Measurements from ENCODE around the gene FSIP1.

The FSIP1 gene

DNA sequence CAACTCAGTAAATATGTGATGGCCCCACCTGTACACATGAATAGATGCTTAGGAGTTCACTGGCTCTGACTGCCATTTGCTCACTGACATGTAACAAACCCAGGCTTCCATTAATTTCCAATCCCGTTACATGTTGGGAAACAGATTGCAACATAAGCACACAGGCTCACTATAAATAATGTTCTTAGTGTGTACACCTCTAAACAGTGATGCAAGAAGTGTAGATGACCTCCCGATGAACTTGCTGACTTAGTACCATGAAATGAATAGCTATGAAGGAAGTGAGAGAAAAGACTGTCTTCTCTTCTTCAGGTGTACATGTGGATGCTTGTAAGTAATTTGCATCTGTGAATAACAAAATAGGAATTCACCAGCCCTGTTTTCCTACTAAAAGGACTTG lies 21.4 kb upstream of the FSIP1 start:
- Histone ChIP-seq H4K8ac (ENCODE audit: low read length) (no peak overlapping the region), H2AFZ (ENCODE audit: low read depth, low read length) (no peak overlapping the region), H3K4ac (ENCODE audit: low read depth in 1 of 2, low read length in 2 of 2) (no peak overlapping the region), H3K4me2 (ENCODE audit: low read length, poor library complexity, severe bottlenecking) (no peak overlapping the region), H3K4me3 (ENCODE audit: insufficient read depth in 1 of 2, low read depth in 1 of 2, low read length in 2 of 2) (no peak overlapping the region), H3K79me1 (replicated peaks; ENCODE audit: low read length, poor library complexity, severe bottlenecking) (peaks cover 26% of the 10 kb centered on the region), H3K36me3 (ENCODE audit: control insufficient read depth in 1 of 2, insufficient read depth in 2 of 2, low read depth in 1 of 2, low read length in 2 of 2) (peaks cover 24 to 56% of the 10 kb centered on the region in 2 experiments), H2BK12ac (ENCODE audit: low read length in 2 of 2) (no peak overlapping the region), H3K9ac (ENCODE audit: low read length) (no peak overlapping the region), H3K23ac (ENCODE audit: low read length in 2 of 2) (no peak overlapping the region), H2AK5ac (ENCODE audit: low read length, severe bottlenecking) (no peak overlapping the region), H3K4me1 (ENCODE audit: control insufficient read depth, insufficient read depth, low read depth, low read length) (peaks cover 1% of the 10 kb centered on the region), H4K91ac (ENCODE audit: low read length) (no peak overlapping the region), H3K18ac (ENCODE audit: low read depth in 1 of 2, low read length in 2 of 2) (no peak overlapping the region), H3K14ac (ENCODE audit: low read length in 2 of 2) (no peak overlapping the region), H2BK120ac (ENCODE audit: low read depth, low read length) (no peak overlapping the region), H2BK5ac (ENCODE audit: low read depth, low read length, poor library complexity, severe bottlenecking) (no peak overlapping the region), H3K27me3 (ENCODE audit: control insufficient read depth in 1 of 2, insufficient read depth in 1 of 2, low read length in 2 of 2) (no peaks in the 10 kb centered on the region), H3K27ac (ENCODE audit: low read length, poor library complexity, severe bottlenecking) (no peak overlapping the region), H3K9me3 (ENCODE audit: control insufficient read depth, low read length) (no peaks in the 10 kb centered on the region), H2BK15ac (ENCODE audit: low read depth, poor library complexity, severe bottlenecking) (no peak overlapping the region)
- 92% methylated on average over 2 of the region's 2 CpGs for WGBS
- DNase-seq, result peak; percentile 54

DNA sequence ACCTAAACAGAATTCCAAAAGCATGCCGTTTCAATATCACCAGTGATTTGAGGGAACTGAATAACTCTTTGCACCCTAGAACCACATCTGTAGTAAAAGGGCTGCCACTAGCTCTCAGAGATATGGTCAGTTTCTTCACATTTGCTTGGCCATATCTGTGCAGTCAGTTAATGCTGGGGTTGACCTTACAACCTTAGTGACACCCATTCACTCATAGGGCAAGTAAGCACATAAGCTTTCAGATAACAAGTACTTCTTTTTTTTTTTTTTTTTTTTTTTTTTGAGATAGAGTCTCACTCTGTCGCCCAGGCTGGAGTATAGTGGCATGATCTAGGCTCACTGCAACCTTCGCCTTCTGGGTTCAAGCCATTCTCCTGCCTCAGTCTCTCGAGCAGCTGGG lies 20.4 kb upstream of the FSIP1 start:
- peaks cover 22% of the 10 kb centered on the region for H3K79me1 ChIP-seq (replicated peaks; ENCODE audit: low read length, poor library complexity, severe bottlenecking)
- peaks cover 1% of the 10 kb centered on the region for H3K4me1 ChIP-seq (ENCODE audit: control insufficient read depth, insufficient read depth, low read depth, low read length)
- no peak overlapping the region for H3K4ac ChIP-seq (ENCODE audit: low read depth in 1 of 2, low read length in 2 of 2)
- H3K9ac ChIP-seq (ENCODE audit: low read length), result no peak overlapping the region
- no peaks in the 10 kb centered on the region for H3K9me3 ChIP-seq (ENCODE audit: control insufficient read depth, low read length)
- H2AK5ac ChIP-seq (ENCODE audit: low read length, severe bottlenecking), result no peak overlapping the region
- H3K27ac ChIP-seq (ENCODE audit: low read length, poor library complexity, severe bottlenecking), result no peak overlapping the region
- 94% methylated on average over 4 of the region's 4 CpGs for WGBS
- no peak for DNase-seq
- peaks cover 30 to 64% of the 10 kb centered on the region in 2 experiments for H3K36me3 ChIP-seq (ENCODE audit: control insufficient read depth in 1 of 2, insufficient read depth in 2 of 2, low read depth in 1 of 2, low read length in 2 of 2)
- no peak overlapping the region for H2BK15ac ChIP-seq (ENCODE audit: low read depth, poor library complexity, severe bottlenecking)
- H2BK5ac ChIP-seq (ENCODE audit: low read depth, low read length, poor library complexity, severe bottlenecking), result no peak overlapping the region
- no peak overlapping the region for H2AFZ ChIP-seq (ENCODE audit: low read depth, low read length)
- H3K4me3 ChIP-seq (ENCODE audit: insufficient read depth in 1 of 2, low read depth in 1 of 2, low read length in 2 of 2), result no peak overlapping the region
- H3K27me3 ChIP-seq (ENCODE audit: control insufficient read depth in 1 of 2, insufficient read depth in 1 of 2, low read length in 2 of 2), result no peaks in the 10 kb centered on the region
- H4K8ac ChIP-seq (ENCODE audit: low read length), result no peak overlapping the region
- H3K14ac ChIP-seq (ENCODE audit: low read length in 2 of 2), result no peak overlapping the region
- H2BK120ac ChIP-seq (ENCODE audit: low read depth, low read length), result no peak overlapping the region
- H4K91ac ChIP-seq (ENCODE audit: low read length), result no peak overlapping the region
- H3K4me2 ChIP-seq (ENCODE audit: low read length, poor library complexity, severe bottlenecking), result no peak overlapping the region
- no peak overlapping the region for H3K23ac ChIP-seq (ENCODE audit: low read length in 2 of 2)
- H3K18ac ChIP-seq (ENCODE audit: low read depth in 1 of 2, low read length in 2 of 2), result no peak overlapping the region
- H2BK12ac ChIP-seq (ENCODE audit: low read length in 2 of 2), result no peak overlapping the region

- Histone ChIP-seq H3K27me3 (ENCODE audit: control insufficient read depth in 1 of 2, insufficient read depth in 1 of 2, low read length in 2 of 2) (no peaks in the 10 kb centered on the region), H2AK5ac (ENCODE audit: low read length, severe bottlenecking) (no peak overlapping the region), H2BK12ac (ENCODE audit: low read length in 2 of 2) (no peak overlapping the region), H3K4me3 (ENCODE audit: insufficient read depth in 1 of 2, low read depth in 1 of 2, low read length in 2 of 2) (no peak overlapping the region), H3K79me1 (replicated peaks; ENCODE audit: low read length, poor library complexity, severe bottlenecking) (peaks cover 15% of the 10 kb centered on the region), H2AFZ (ENCODE audit: low read depth, low read length) (no peak overlapping the region), H3K23ac (ENCODE audit: low read length in 2 of 2) (no peak overlapping the region), H3K4ac (ENCODE audit: low read depth in 1 of 2, low read length in 2 of 2) (no peak overlapping the region), H3K27ac (ENCODE audit: low read length, poor library complexity, severe bottlenecking) (no peak overlapping the region), H2BK15ac (ENCODE audit: low read depth, poor library complexity, severe bottlenecking) (no peak overlapping the region), H3K4me2 (ENCODE audit: low read length, poor library complexity, severe bottlenecking) (no peak overlapping the region), H3K14ac (ENCODE audit: low read length in 2 of 2) (no peak overlapping the region), H2BK5ac (ENCODE audit: low read depth, low read length, poor library complexity, severe bottlenecking) (no peak overlapping the region), H3K18ac (ENCODE audit: low read depth in 1 of 2, low read length in 2 of 2) (no peak overlapping the region), H3K4me1 (ENCODE audit: control insufficient read depth, insufficient read depth, low read depth, low read length) (peaks cover 1% of the 10 kb centered on the region), H4K8ac (ENCODE audit: low read length) (no peak overlapping the region), H3K9ac (ENCODE audit: low read length) (no peak overlapping the region), H3K9me3 (ENCODE audit: control insufficient read depth, low read length) (no peaks in the 10 kb centered on the region), H3K36me3 (ENCODE audit: control insufficient read depth in 1 of 2, insufficient read depth in 2 of 2, low read depth in 1 of 2, low read length in 2 of 2) (peaks cover 30 to 63% of the 10 kb centered on the region in 2 experiments), H4K91ac (ENCODE audit: low read length) (no peak overlapping the region), H2BK120ac (ENCODE audit: low read depth, low read length) (no peak overlapping the region)
- 83% methylated on average over 18 of the region's 19 CpGs for WGBS
- peak; percentile 32 for DNase-seq
Measured at GRCh38 chr15:39801641-39802309, 19.1 kb upstream of the FSIP1 start.

- Histone ChIP-seq H3K9ac (ENCODE audit: low read length) (no peak overlapping the region), H3K14ac (ENCODE audit: low read length in 2 of 2) (no peak overlapping the region), H3K36me3 (ENCODE audit: control insufficient read depth in 1 of 2, insufficient read depth in 2 of 2, low read depth in 1 of 2, low read length in 2 of 2) (peaks cover 33 to 46% of the 10 kb centered on the region in 2 experiments), H3K79me1 (replicated peaks; ENCODE audit: low read length, poor library complexity, severe bottlenecking) (peaks cover 10% of the 10 kb centered on the region), H3K4me3 (ENCODE audit: insufficient read depth in 1 of 2, low read depth in 1 of 2, low read length in 2 of 2) (no peak overlapping the region), H2BK120ac (ENCODE audit: low read depth, low read length) (no peak overlapping the region), H3K4me1 (ENCODE audit: control insufficient read depth, insufficient read depth, low read depth, low read length) (peaks cover 1% of the 10 kb centered on the region), H3K23ac (ENCODE audit: low read length in 2 of 2) (no peak overlapping the region), H3K18ac (ENCODE audit: low read depth in 1 of 2, low read length in 2 of 2) (no peak overlapping the region), H3K27ac (ENCODE audit: low read length, poor library complexity, severe bottlenecking) (no peak overlapping the region), H3K4me2 (ENCODE audit: low read length, poor library complexity, severe bottlenecking) (no peak overlapping the region), H4K8ac (ENCODE audit: low read length) (no peak overlapping the region), H2BK15ac (ENCODE audit: low read depth, poor library complexity, severe bottlenecking) (no peak overlapping the region), H2BK12ac (ENCODE audit: low read length in 2 of 2) (no peak overlapping the region), H4K91ac (ENCODE audit: low read length) (no peak overlapping the region), H3K27me3 (ENCODE audit: control insufficient read depth in 1 of 2, insufficient read depth in 1 of 2, low read length in 2 of 2) (no peaks in the 10 kb centered on the region), H2AK5ac (ENCODE audit: low read length, severe bottlenecking) (no peak overlapping the region), H2AFZ (ENCODE audit: low read depth, low read length) (no peak overlapping the region), H3K4ac (ENCODE audit: low read depth in 1 of 2, low read length in 2 of 2) (no peak overlapping the region), H3K9me3 (ENCODE audit: control insufficient read depth, low read length) (no peaks in the 10 kb centered on the region), H2BK5ac (ENCODE audit: low read depth, low read length, poor library complexity, severe bottlenecking) (no peak overlapping the region)
- 81% methylated on average over 6 of the region's 6 CpGs for WGBS
- no peak for DNase-seq
Measured at GRCh38 chr15:39799552-39800011, 16.9 kb upstream of the FSIP1 start.
